Fibroblast of villous mesenchyme (primary cell): ENCODE results near the gene CC2D1A. TPM values are rescaled to one million over a fixed set of nuclear protein-coding genes. Genes with fewer than 3 reads are reported as not detected.
A peak's percentile ranks its signal among the peaks of the same experiment; 100 is the strongest.

Experiments used
- DNase-seq: peaks from one replicate; pipeline ENCODE4 v3.0.0-alpha.2; 2010; ENCODE audit warnings: low read depth
- H3K4me3 ChIP-seq: 2 replicates; pipeline ENCODE4 v1.5.1; 2011; ENCODE audit warnings: low read depth, mild to moderate bottlenecking, low read length
- total RNA-seq: library from RNA; depleted of rRNA; stranded (reverse); fragments of >200 nt; gene quantifications from 2 replicates; pipeline ENCODE4 v1.2.3, GENCODE V29; 2012
- TF ChIP-seq, protein P1 (sequence below): IDR thresholded peaks from 2 replicates; pipeline ENCODE4 v1.5.1; 2012; ENCODE audit warnings: low read depth, mild to moderate bottlenecking, low read length; ENCODE audit not compliant: insufficient read depth

Gene CC2D1A
- total RNA-seq, 1 donor = 18.6 TPM

DNA sequence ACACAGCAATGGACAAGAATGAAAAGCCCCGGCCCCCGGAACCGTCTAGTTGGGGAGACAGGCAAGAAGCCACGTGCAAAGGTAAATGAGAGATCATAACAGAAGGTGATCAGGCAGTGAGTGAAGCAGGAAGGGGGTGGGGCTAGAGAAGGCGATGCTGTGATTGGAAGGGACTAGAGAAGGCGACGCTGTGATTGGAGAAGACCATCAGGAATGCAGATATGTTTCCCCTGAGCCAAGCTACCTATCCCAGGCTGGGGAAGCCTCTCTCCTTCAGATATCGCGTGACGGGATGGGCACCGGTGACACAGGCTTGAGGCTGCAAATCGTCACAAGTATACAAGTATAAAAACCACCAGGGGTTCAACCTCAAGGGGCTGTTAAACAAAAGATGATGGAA is 68.1 kb downstream of the CC2D1A start:
- TF ChIP-seq, protein P1, sequence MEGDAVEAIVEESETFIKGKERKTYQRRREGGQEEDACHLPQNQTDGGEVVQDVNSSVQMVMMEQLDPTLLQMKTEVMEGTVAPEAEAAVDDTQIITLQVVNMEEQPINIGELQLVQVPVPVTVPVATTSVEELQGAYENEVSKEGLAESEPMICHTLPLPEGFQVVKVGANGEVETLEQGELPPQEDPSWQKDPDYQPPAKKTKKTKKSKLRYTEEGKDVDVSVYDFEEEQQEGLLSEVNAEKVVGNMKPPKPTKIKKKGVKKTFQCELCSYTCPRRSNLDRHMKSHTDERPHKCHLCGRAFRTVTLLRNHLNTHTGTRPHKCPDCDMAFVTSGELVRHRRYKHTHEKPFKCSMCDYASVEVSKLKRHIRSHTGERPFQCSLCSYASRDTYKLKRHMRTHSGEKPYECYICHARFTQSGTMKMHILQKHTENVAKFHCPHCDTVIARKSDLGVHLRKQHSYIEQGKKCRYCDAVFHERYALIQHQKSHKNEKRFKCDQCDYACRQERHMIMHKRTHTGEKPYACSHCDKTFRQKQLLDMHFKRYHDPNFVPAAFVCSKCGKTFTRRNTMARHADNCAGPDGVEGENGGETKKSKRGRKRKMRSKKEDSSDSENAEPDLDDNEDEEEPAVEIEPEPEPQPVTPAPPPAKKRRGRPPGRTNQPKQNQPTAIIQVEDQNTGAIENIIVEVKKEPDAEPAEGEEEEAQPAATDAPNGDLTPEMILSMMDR = no peak

GRCh38 chr19:13975870-13976269 is 69.9 kb downstream of the CC2D1A start:
- no peak for DNase-seq
- TF ChIP-seq, protein P1 = no peak
- no peak overlapping the region for H3K4me3 ChIP-seq

More for the DNA sequence above, 68.1 kb downstream of the CC2D1A start:
- H3K4me3 ChIP-seq = no peak overlapping the region
- no peak for DNase-seq

DNA sequence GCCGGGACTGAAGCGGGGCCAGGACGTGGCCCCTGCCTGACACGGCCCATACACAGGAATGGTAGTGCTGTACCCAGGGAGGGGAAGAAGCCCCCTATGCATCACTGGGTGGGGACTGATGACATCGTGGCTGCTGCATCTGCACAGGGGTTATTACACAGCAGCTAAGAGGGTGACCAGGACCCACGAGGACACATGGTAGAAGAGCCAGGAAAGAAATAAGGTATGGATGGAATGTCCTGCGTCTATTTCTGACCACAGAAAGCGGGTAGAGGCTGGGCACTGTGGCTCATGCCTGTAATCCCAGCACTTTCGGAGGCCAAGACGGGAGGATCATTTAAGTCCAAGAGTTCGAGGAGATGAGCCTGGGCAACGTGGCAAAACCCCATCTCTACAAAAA is 70.4 kb downstream of the CC2D1A start:
- TF ChIP-seq, protein P1 = no peak
- H3K4me3 ChIP-seq = no peak overlapping the region
- no peak for DNase-seq

- TF ChIP-seq, protein P1 = no peak
- H3K4me3 ChIP-seq = no peak overlapping the region
- DNase-seq = no peak
Observed at GRCh38 chr19:13977803-13978202, 71.8 kb downstream of the CC2D1A start.

GRCh38 chr19:13978351-13979243 is 72.6 kb downstream of the CC2D1A start:
- peak overlapping the region; percentile 43 for H3K4me3 ChIP-seq
- DNase-seq = peak; percentile 53
- TF ChIP-seq, protein P1 = no peak

DNA sequence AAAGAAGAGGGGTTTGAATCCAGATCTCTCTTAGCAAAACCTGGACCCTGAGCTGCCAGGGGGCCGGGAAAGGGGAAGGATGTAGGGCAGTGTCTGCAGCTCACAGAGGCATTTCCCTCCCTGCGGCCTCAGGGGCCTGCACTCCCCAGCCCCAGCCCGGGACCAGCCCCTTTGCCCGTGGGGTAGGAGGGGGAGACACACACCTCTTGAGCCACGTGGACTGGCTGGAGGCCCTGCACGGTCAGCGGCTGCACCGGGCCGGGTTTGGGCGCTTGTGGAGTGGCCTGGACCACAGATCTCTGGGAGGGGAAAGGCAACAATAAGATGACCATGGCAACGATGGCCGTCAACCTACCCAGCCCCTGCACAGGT is 73.2 kb downstream of the CC2D1A start:
- H3K4me3 ChIP-seq = peak overlapping the region; percentile 40
- TF ChIP-seq, protein P1 = no peak
- no peak for DNase-seq
